C1 segment of cervical spinal cord (tissue), 14 donors: ENCODE results near the gene CCDC85B.

Experiments used
- DNase-seq, 14 donors: peaks; one replicate each; lab custom pipeline; 2025; lab: John Stamatoyannopoulos, UW

The CCDC85B gene

DNA sequence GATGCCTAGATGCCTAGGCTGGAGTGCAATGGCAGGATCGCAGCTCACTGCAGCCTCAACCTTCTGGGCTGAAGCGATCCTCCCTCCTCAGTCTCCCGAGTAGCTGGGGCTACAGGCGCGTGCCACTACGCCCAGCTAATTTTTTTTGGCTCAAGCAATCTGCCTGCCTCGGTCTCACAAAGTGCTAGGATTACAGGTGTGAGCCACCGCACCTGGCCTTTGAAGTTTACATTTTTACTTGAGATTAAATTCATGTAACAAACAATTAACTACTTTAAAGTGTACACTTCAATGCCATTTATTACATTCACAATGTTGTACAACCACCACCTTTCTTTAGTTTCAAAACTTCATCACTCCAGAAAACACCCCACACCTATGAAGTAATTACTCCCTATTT, 13.2 kb downstream of the CCDC85B start:
- no peak for DNase-seq

DNA sequence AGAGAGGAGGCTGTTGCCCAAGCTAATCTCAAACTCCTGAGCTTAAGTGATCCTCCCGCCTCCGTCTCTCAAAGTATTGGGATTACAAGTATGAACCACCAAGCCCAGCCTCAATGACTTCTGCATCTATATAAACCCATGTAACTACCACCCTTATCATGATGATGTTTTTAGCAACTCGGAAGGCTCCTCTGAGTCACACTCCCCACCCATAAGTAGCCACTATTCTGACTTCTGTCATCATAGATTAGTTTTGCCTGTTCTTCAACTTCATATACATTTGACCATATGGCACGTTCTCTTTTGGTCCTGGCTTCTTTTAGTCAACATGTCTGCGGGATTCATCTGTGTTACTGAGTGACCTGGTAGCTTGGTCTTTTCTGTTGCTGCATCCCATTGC, 16.1 kb downstream of the CCDC85B start:
- DNase-seq, result no peak

DNA sequence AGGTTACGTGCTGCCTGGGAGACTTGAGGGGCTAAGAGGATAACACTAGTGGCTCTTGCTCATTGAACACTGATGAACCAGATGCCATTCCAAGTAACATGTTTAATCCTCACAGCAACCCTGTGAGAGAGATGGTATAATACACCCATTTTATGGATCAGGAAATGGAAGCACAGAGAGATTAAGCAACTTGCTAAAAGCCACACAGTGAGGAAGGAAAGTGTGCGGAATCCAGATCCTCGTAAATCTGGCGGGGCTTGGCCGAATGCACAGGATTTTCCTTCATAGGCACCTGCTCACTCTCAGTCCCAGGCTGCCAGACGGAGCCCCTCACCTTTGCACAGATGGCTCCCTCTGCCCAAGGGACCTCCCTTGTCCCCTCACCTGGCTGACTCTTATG, 17.4 kb downstream of the CCDC85B start:
- DNase-seq, result no peak

GRCh38 chr11:65911682-65912568, 21.5 kb downstream of the CCDC85B start:
- DNase-seq, result peak in 2 of 14 donors; percentile 24 to 79

GRCh38 chr11:65912845-65913244, 22.4 kb downstream of the CCDC85B start:
- no peak for DNase-seq

DNA sequence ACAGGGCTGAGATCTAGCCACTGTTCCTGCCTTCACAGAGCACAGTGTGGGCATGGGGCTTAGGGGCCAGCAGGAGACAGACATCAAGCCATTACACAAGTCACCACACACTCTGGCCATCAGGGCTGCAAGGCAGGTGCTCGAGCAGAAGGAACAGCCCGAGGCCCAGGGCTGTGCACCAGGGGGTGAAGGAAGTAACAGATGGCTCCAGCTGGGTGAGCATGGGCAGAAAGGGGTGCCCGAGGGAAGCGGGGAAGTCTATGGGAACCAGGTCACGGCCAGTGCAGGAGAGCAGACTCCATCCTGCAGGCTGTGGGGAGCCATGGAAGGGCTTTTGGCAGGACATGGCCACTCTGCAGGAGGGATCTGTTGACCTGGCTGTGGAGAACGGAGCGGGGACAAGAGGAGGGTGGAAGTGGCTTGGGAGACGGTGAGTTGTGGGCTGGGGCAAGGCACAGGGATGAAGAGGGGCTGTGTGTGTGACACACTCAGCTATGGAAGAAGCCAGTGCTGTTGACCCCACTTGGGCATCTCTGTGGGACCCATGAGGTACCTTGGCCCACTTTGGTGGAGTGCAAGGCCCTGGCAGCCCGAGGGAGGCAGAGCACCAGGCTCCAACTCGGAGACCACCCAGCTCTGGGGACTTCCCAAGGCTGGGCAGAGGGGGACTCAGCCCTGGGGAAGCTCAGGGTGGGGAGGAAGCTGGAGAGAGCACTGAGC, 24.8 kb downstream of the CCDC85B start:
- peak in 3 of 14 donors; percentile 30 to 92 (median 32) for DNase-seq

DNA sequence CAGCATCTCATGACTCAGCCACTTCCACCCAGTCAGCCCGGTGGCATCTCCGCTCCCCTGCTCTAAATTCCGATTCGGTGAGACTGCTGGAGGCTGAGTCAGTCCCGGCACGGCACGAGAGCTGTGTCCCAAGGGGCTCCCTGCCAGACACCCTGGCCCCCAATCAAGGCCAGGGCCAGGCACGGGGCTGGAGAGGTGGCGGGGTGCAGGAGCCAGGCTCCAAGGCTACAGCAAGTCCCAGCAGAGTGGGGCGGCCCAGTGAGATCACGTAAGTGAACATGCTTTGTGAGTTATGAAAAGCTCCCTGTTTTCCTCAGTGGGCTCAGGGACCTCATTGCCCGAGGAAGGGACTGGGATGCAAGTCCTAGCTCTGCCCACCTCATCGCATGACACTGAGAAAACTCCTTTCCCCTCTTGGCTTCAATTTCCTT, 25.4 kb downstream of the CCDC85B start:
- peak in 6 of 14 donors; percentile 18 to 79 (median 46) for DNase-seq

DNA sequence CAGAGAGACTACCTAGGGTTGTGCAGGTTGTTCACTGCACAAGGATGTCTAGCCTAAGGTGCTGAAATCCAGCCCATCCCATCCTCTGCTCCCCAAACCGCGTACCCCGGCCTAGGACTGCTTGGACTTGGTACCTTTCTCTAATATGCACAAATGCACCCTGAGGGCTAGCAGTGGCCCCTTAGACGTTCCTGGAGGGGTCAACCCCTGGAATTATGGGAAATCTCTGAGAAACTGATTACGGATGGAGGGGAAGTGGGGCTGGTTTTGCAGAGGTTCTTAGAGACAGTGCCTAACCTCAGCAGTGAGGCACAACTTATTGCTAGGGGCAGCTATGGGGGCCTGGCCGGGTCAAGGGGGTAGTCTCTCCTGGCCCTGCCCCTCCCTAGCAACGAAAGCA, 25.9 kb downstream of the CCDC85B start:
- DNase-seq, result no peak

DNA sequence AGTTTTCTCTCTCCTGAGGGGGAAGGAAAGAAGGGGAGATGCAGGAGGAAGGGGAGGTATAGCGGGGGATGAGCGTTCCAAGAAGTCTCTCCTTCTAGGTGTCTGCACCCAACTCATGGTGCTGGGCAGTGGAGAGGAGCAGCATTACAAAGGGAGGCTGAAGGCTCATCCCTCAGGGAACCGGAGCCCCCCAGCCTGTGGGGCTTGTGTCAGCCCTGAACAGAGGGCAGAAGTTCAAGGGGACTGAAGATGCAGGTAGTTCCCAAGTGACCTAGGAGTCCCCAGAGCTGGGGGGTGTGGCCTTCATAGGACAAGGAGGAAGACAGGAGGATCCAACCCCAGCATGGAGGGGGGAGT, 26.6 kb downstream of the CCDC85B start:
- DNase-seq, result no peak

GRCh38 chr11:65917434-65918210, 27.1 kb downstream of the CCDC85B start:
- no peak for DNase-seq

GRCh38 chr11:65918211-65919140, 28.0 kb downstream of the CCDC85B start, which contains the start of gene C11orf68:
TSS of gene C11orf68 (minus strand) at chr11:65919062. CDS start at chr11:65919031, 31 bp downstream.
- peak in 1 of 14 donors; percentile 50 for DNase-seq

DNA sequence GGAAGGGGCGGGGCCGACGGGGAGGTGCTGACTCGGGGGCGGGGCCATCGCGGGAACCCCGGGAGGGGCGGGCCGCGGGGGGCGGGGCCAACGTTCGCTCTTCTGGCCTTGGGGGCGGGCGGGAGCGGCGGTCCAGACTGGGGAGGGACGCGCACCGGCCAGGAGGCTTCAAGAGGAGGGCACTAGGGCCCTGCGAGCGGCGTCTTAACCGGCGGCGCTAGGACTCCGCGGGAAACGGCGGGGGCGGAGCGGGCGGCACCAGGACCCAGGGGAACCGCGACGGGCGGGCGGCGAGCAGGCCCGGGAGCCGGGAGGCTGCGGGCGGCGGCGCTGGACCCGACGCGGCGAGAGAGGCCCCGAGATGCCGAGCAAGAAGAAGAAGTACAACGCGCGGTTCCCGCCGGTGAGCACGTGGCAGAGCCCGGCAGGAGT, 28.7 kb downstream of the CCDC85B start, which contains the start of gene DRAP1:
Gene DRAP1 (plus strand): TSS at position 286 of the 432 bp plus-strand sequence. CDS start 76 bp downstream, at position 362.
- DNase-seq, result peak; percentile 87 to 100 (median 98)

- peak in 3 of 14 donors; percentile 27 to 63 (median 52) for DNase-seq
Measured at GRCh38 chr11:65919573-65920371, 29.3 kb downstream of the CCDC85B start.

DNA sequence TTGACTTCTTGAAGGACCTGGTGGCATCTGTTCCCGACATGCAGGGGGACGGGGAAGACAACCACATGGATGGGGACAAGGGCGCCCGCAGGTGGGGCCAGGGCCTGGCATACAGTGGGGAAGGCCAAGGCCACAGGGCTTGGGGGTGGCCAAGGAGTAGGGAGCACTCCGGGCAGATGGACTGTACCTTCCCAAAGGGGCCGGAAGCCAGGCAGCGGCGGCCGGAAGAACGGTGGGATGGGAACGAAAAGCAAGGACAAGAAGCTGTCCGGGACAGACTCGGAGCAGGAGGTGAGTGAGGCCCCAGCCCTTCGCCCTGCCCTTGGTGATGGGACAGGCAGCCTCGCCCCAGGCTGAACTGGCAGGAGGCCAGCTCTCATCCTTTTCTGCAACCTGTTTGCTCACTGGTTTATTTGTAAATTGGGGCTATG, 29.9 kb downstream of the CCDC85B start:
- no peak for DNase-seq

DNA sequence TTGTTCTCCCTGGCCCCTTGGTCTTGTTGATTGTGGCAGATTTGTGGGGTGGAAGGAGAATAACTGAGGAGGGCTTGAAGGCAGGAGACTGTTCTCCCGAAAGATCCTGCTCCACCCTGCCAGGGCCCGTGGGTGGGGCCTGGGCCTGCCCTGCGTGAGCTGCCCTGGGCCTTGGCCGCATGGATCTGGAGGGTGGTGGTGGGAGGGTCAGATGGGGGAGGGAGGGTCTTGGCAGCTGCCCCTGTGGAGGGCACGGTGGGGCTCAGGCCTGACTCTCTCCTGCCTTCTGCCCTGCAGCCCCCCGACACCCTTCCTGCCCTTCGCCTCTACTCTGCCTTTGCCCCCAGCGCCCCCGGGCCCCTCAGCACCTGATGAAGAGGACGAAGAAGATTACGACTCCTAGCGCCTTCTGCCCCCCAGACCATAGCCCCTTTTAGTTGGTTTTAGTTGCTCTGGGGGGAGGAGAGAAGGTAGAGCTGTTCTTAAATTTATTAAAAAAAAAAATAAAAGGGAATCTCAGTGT, 30.6 kb downstream of the CCDC85B start:
- no peak for DNase-seq

DNA sequence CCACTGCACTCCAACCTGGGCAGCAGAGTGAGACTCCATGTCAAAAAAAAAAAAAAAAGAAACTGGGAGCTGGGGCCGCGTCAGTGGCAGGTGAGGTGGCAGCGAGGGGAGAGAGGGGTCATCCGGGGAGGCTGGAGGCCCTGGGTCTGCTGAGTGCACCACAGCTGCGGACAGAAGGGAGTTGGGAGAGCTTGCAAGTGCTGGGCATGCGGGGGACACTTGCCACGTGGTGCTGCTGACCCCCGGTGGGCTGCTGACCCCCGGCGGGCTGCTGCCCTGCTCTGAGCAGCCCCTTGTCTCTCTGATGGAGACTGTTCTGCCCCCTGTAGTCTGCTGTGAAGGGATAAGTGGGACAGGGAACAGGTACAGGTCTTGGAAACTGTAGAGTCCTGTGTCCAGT, 31.4 kb downstream of the CCDC85B start:
- no peak for DNase-seq

DNA sequence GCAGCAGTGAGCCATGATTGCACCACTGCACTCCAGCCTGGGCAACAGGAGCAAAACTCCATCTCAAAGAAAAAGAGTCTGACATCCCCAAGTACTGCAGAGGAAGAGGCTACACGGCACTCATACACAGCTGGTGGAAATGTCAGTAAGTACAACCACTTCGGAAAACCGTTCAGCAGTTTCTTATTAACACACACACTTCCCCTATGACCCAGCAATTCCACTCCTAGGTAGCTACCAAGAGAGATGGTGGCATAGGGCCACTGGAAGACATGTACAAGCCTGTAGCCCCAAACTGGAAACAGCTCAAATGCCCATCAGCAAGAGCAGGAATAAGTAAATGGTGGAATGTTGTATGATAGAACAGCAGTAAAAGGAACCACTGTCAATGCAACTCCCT, 32.1 kb downstream of the CCDC85B start:
- DNase-seq, result no peak

DNA sequence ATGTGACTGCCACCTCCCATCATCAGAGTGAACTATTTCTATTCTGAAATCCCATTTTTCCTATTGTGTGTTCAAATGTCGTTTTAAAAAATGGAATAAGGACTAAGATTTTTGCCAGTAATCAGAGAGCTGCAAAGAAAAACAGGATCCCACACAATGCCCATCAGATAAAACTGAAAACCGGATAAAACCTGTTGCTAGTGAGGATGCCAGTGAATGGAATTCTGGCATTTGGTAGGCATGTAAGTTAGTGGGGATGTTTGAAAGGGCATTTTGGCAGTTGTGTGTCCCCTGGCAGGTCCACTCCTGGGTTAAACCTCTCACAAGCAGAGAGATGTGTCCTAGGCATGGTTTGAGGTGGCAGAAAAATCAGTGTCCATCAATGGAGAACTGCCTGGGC, 34.9 kb downstream of the CCDC85B start:
- DNase-seq, result no peak

- peak in 3 of 14 donors; percentile 18 to 34 (median 32) for DNase-seq
Measured at GRCh38 chr11:65927904-65928397, 37.5 kb downstream of the CCDC85B start.
